Transverse colon (tissue), 4 donors: Measurements from ENCODE around the gene SRRT.

Experiments used
- CTCF ChIP-seq, 5 experiments: fragments of 200-600 bp in 3 of 5; fragments of 450-650 bp in 2 of 5; sonication (generic) in 3 of 5; IDR thresholded peaks; 1 replicate in 2 of 5; 2 replicates in 3 of 5; pipeline ENCODE4 v1.5.1; 2016 to 2017; ENCODE audit warnings: antibody characterized with exemption in 5 of 5, inconsistent platforms in 3 of 5, mild to moderate bottlenecking in 2 of 5, moderate library complexity in 1 of 5
- POLR2A ChIP-seq: fragments of 450-650 bp; IDR thresholded peaks from one replicate; pipeline ENCODE4 v1.6.1; 2016; ENCODE audit warnings: antibody characterized with exemption, mild to moderate bottlenecking, moderate library complexity
- POLR2AphosphoS5 ChIP-seq, 3 donors: sonication (generic); formaldehyde crosslinking; IDR thresholded peaks; one replicate each; pipeline ENCODE4 v1.6.1; 2016; ENCODE audit warnings: antibody characterized with exemption in 3 of 3

- TF ChIP-seq CTCF (IDR thresholded peaks at IDR 0.05): no peak
- TF ChIP-seq POLR2AphosphoS5 (IDR thresholded peaks at IDR 0.05): no peak
- no peak for TF ChIP-seq POLR2A
Measured at GRCh38 chr7:100878013-100878412, 3.1 kb downstream of the SRRT start.
